Tibial nerve (tissue), 4 donors: ENCODE measurements around the gene COPB2.

ENCODE experiments used
- EP300 ChIP-seq, 2 donors: sonication (generic); formaldehyde crosslinking; IDR thresholded peaks; one replicate each; pipeline ENCODE4 v1.6.1; 2017; ENCODE audit warnings: antibody characterized with exemption in 2 of 2, mild to moderate bottlenecking in 1 of 2
- POLR2A ChIP-seq, 2 donors: fragments of 450-650 bp; IDR thresholded peaks; one replicate each; pipeline ENCODE4 v1.6.1; 2017; ENCODE audit warnings: antibody characterized with exemption in 2 of 2, mild to moderate bottlenecking in 2 of 2, moderate library complexity in 2 of 2
- TF ChIP-seq, protein P1 (sequence below), 5 experiments: fragments of 200-600 bp in 3 of 5; fragments of 450-650 bp in 2 of 5; sonication (generic) in 3 of 5; IDR thresholded peaks; one replicate each; pipeline ENCODE4 v1.5.1; 2016 to 2019; ENCODE audit warnings: antibody characterized with exemption in 5 of 5, mild to moderate bottlenecking in 3 of 5, moderate library complexity in 2 of 5

DNA sequence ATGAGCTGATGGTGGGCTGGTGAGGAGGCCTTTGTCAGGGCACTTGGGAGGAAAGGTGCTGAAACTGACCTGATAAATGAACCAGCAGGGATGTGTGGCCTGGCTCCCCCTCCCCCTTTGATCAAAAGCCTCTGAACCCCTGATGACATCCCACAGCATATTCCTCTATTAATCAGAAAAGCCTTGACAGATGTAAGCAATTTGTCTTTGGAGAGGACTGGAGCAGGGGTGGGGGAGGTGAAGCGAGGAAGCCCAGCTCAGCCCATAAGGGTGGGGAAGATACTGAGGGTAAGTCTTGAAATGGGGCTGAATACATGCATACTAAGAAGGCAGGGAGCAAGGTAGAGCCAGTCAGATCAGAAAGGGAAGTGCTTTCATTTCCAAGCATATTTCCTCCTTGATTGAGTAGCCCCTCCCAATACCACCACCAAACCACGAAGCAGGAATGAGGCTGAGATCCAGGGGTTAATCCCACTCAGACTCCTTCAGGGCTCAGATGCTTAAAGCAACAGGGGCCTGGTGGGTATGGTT lies 80.3 kb downstream of the COPB2 start:
- TF ChIP-seq, protein P1, sequence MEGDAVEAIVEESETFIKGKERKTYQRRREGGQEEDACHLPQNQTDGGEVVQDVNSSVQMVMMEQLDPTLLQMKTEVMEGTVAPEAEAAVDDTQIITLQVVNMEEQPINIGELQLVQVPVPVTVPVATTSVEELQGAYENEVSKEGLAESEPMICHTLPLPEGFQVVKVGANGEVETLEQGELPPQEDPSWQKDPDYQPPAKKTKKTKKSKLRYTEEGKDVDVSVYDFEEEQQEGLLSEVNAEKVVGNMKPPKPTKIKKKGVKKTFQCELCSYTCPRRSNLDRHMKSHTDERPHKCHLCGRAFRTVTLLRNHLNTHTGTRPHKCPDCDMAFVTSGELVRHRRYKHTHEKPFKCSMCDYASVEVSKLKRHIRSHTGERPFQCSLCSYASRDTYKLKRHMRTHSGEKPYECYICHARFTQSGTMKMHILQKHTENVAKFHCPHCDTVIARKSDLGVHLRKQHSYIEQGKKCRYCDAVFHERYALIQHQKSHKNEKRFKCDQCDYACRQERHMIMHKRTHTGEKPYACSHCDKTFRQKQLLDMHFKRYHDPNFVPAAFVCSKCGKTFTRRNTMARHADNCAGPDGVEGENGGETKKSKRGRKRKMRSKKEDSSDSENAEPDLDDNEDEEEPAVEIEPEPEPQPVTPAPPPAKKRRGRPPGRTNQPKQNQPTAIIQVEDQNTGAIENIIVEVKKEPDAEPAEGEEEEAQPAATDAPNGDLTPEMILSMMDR (IDR thresholded peaks at IDR 0.05), result no peak
- TF ChIP-seq POLR2A (IDR thresholded peaks at IDR 0.05) (no peak), EP300 (IDR thresholded peaks at IDR 0.05) (no peak)
